ENCODE data around the gene STXBP2. TPM values are rescaled to one million over a fixed set of nuclear protein-coding genes. Genes with fewer than 3 reads are reported as not detected.

Gene STXBP2
- total RNA-seq, 1 donor from 2014 or later = 97.7 TPM

DNA sequence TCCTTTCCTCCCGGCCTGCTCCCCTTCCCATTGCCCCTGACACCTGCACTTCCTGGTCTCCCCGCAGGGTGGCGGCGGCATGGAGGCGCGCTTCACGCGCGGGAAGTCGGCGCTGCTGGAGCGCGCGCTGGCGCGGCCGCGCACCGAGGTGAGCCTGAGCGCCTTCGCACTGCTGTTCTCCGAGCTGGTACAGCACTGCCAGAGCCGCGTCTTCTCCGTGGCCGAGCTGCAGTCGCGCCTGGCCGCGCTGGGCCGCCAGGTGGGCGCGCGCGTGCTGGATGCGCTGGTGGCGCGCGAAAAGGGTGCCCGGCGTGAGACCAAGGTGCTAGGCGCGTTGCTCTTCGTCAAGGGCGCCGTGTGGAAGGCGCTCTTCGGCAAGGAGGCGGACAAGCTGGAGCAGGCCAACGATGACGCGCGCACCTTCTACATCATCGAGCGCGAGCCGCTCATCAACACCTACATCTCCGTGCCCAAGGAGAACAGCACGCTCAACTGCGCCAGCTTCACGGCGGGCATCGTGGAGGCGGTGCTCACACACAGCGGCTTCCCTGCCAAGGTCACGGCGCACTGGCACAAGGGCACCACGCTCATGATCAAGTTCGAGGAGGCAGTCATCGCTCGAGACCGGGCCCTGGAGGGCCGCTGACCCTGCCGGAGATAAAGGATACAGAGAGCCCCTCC, 45.4 kb downstream of the STXBP2 start:
- H3K36me3 Mint-ChIP-seq = peaks cover 13% of the 10 kb centered on the region
- no peak for DNase-seq (ENCODE audit: low spot score in 2 of 2, unreplicated experiment in 2 of 2)
- peaks cover 18% of the 10 kb centered on the region for H3K27me3 Mint-ChIP-seq (ENCODE audit: low read depth)
- H3K9me3 Mint-ChIP-seq = no peaks in the 10 kb centered on the region
- TF ChIP-seq, protein P1, sequence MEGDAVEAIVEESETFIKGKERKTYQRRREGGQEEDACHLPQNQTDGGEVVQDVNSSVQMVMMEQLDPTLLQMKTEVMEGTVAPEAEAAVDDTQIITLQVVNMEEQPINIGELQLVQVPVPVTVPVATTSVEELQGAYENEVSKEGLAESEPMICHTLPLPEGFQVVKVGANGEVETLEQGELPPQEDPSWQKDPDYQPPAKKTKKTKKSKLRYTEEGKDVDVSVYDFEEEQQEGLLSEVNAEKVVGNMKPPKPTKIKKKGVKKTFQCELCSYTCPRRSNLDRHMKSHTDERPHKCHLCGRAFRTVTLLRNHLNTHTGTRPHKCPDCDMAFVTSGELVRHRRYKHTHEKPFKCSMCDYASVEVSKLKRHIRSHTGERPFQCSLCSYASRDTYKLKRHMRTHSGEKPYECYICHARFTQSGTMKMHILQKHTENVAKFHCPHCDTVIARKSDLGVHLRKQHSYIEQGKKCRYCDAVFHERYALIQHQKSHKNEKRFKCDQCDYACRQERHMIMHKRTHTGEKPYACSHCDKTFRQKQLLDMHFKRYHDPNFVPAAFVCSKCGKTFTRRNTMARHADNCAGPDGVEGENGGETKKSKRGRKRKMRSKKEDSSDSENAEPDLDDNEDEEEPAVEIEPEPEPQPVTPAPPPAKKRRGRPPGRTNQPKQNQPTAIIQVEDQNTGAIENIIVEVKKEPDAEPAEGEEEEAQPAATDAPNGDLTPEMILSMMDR (IDR thresholded peaks at IDR 0.05; ENCODE audit: unreplicated experiment) = no peak
- peaks cover 17% of the 10 kb centered on the region for H3K4me1 Mint-ChIP-seq
- H3K27ac Mint-ChIP-seq = no peak overlapping the region
- H3K4me3 Mint-ChIP-seq = peak overlapping the region; percentile 84

DNA sequence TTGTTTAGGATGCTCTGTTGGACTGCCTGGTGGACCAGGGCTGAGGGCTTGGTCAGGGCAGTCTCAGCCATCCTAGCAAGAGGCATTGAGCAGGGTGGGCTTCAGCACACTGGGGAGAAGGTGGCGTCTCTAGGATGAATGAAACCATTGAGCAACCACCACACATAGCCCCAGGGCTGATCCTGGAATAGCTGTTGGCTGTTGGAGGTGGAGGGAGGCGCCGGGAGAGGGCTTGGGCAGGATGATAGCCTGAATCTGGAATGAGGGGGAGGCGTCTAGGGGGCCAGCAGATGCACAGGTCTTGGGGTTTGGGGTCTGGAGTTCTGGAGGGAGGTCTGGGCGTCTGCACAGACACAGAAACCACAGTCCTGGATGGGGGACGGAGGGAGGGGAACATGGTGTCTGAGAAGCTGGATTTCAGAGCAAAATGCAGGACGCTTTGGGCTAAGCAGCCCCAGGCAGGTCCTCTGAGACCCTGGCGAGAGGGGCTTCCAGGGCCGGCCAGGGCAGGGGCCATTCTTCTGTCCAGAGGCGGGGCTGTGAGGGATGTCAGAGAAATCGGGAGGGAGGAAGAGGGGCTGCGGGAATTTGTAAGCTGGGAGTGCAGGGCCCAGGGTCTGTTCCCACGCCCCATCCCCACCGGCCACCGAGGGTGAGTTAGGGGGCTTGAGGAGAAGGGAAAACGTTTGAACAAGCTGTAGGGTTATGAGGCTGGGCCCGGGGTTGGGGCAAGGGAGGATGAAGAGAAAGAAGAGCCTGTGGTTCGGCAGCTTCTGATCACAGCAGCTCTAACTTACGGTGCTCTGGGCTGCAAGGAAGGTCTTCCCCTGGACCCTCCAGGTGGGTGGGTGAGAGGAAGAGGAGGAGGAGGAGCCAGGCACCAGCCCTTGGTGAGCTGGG, 48.9 kb downstream of the STXBP2 start:
- Mint-ChIP-seq H3K9me3 (no peaks in the 10 kb centered on the region), H3K27ac (peak overlapping the region; percentile 4), H3K27me3 (ENCODE audit: low read depth) (no peaks in the 10 kb centered on the region), H3K36me3 (peaks cover 13% of the 10 kb centered on the region), H3K4me1 (peaks cover 14% of the 10 kb centered on the region), H3K4me3 (no peak overlapping the region)
- TF ChIP-seq, protein P1 (IDR thresholded peaks at IDR 0.05; ENCODE audit: unreplicated experiment) = no peak
- no peak for DNase-seq (ENCODE audit: low spot score in 2 of 2, unreplicated experiment in 2 of 2)

DNA sequence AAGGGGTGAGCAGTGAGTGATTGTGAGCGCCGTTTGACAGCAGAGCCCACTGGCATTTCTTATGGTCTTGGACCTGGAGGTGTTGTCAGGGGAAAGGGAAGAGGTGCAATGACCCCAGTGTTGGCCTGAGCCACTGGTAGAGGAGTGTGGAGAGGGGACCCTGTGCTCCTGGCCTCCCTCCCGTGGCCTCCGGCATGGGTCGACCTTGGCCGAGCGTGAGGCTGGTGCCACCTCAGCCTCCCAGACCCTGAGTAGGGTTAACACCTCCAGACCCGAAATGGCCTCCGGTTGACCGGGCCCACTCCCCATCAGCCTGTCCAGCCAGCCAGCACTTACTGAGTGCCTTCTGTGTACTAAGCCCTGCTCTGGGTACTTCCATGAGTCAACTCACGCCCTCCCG, 50.3 kb downstream of the STXBP2 start:
- Mint-ChIP-seq H3K9me3 (no peaks in the 10 kb centered on the region), H3K27me3 (ENCODE audit: low read depth) (no peaks in the 10 kb centered on the region), H3K4me3 (no peak overlapping the region), H3K36me3 (peaks cover 13% of the 10 kb centered on the region), H3K27ac (no peak overlapping the region), H3K4me1 (peaks cover 11% of the 10 kb centered on the region)
- DNase-seq (ENCODE audit: low spot score in 2 of 2, unreplicated experiment in 2 of 2) = no peak
- TF ChIP-seq, protein P1 (IDR thresholded peaks at IDR 0.05; ENCODE audit: unreplicated experiment) = no peak

DNA sequence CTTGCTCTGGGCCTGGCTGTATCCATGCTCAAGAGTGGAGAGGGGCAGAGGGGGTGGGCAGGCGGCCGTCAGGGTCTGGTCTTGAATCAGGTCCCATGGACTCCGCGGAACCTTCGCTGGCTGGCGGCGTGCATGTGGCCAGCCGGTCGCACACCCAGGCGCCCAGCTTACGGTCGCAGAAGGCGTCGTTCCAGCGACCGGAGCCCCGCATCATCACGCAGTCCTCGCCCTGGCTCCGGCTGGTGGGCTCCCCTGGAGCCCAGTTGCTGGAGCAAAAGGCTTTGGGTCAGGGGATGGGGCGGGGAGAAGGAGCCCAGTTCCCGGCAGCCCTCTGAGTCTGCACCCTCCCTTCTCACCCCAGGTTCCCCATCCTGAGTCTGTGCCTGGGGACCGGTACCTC, 52.3 kb downstream of the STXBP2 start:
- no peaks in the 10 kb centered on the region for H3K9me3 Mint-ChIP-seq

DNA sequence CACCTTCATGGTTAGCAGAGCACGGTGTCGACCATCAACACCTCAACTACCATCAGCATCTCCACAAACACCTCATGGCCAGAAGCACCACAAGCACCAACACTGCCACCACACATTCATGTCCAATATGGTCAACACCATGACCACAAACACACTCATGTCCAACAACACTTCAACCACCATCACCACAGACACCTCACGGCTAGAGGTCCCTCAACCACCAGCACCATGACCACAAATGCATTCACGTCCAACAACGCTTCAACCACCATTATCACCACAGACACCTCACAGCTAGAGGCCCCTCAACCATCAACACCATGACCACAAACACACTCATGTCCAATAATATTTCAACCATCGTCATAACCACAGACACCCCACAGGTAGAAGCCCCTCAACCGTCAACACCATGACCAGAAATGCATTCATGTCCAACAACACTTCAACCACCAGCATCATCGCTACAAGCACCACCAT, 53.9 kb downstream of the STXBP2 start:
- H3K4me1 Mint-ChIP-seq = peaks cover 4% of the 10 kb centered on the region

More for the DNA sequence above, 52.3 kb downstream of the STXBP2 start:
- H3K36me3 Mint-ChIP-seq = peaks cover 5% of the 10 kb centered on the region
- H3K27ac Mint-ChIP-seq = no peak overlapping the region
- no peak overlapping the region for H3K4me3 Mint-ChIP-seq
- peaks cover 11% of the 10 kb centered on the region for H3K4me1 Mint-ChIP-seq
- TF ChIP-seq, protein P1 (IDR thresholded peaks at IDR 0.05; ENCODE audit: unreplicated experiment) = no peak
- no peak for DNase-seq (ENCODE audit: low spot score in 2 of 2, unreplicated experiment in 2 of 2)
- no peaks in the 10 kb centered on the region for H3K27me3 Mint-ChIP-seq (ENCODE audit: low read depth)

More for the DNA sequence above, 53.9 kb downstream of the STXBP2 start:
- Mint-ChIP-seq H3K27ac (no peak overlapping the region), H3K9me3 (no peaks in the 10 kb centered on the region), H3K27me3 (ENCODE audit: low read depth) (peaks cover 3% of the 10 kb centered on the region), H3K4me3 (no peak overlapping the region), H3K36me3 (no peaks in the 10 kb centered on the region)
- DNase-seq (ENCODE audit: low spot score in 2 of 2, unreplicated experiment in 2 of 2) = no peak
- TF ChIP-seq, protein P1 (IDR thresholded peaks at IDR 0.05; ENCODE audit: unreplicated experiment) = no peak
